CD4-positive, alpha-beta T cell treated with Interleukin-6 at 100 ng/mL for 8 hours (primary cell): ENCODE measurements around the gene TNXB.
"Not testable (repeated sequence)": the region's sequence is repeated elsewhere in the genome, so short reads cannot be mapped to it uniquely, and the experiment has no call there.

Experiments
- DNase-seq: peaks from one replicate; pipeline ENCODE4 v3.0.0-alpha.2; 2020; ENCODE audit warnings: mixed read lengths, low spot score

The TNXB gene

GRCh38 chr6:32112431-32112980 is 3.4 kb upstream of the TNXB start:
- DNase-seq = no peak

- no peak for DNase-seq
Measured at GRCh38 chr6:32111424-32112066, 2.4 kb upstream of the TNXB start.

- DNase-seq = no peak
Measured at GRCh38 chr6:32110632-32111031, 1.5 kb upstream of the TNXB start.

GRCh38 chr6:32109765-32110160 is 625 bp upstream of the TNXB start:
- no peak for DNase-seq

DNA sequence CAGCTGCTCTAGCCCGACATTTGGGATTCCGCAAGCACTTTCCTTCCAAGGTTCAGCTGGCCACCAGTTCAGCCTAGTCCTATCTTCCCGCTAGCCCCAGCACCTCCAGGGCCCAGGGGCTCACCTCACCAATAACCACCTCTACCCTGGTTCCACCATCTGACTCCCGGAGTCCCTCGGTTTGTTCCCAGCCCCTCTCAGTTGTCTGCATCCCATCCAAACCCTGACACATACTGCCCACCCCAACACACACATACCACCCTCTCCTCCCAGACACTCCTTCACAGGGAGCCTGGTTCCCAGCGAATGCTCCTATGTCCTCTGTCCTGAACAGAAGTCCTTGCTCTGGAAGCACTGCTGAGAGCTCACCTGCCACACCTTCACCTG is 418 bp downstream of the TNXB start:
- DNase-seq = no peak

- no peak for DNase-seq
Measured at GRCh38 chr6:32108094-32108627, 977 bp downstream of the TNXB start.

DNA sequence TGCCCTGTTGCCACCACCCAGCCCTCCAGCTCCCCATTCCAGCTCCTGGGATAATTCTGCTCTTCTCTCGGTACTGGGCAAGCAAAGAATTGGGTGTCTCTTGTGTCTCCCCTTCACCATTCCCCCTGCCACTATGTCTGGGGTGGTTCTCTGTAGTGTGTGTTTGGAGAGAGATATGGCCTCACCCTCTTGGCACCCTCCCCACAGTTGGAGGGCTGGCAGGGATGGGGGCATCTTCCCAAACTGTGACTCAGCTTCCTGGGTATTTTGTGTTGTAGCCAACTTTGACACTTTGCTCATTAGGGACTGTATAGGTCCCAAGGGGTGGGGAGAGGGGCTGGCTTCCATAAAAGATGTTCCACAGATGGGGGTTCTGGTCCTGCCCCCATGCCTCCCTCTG is 1.7 kb downstream of the TNXB start:
- DNase-seq = no peak

- DNase-seq = no peak
Measured at GRCh38 chr6:32105433-32105832, 3.7 kb downstream of the TNXB start.

DNA sequence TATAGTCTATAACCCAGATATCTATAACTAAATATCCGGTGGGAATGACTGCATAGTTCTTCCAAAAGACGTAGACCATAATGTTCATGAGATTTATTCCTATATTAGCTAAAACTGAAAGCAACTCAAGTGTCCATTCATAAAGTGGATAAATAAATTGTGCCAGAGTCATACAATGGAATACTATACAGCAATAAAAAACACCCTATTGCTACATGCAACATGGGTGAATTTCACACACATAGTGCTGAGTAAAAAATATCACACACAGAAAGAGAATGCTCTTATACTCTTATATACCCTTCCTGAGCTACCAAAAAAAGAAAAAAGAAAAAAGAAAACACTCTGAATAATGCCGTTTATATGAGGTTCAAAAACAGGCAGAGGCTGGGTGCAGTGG is 6.9 kb downstream of the TNXB start:
- DNase-seq = no peak

GRCh38 chr6:32100251-32100650 is 8.9 kb downstream of the TNXB start:
- DNase-seq = not testable (repeated sequence)

GRCh38 chr6:32097364-32097763 is 11.8 kb downstream of the TNXB start:
- no peak for DNase-seq

DNA sequence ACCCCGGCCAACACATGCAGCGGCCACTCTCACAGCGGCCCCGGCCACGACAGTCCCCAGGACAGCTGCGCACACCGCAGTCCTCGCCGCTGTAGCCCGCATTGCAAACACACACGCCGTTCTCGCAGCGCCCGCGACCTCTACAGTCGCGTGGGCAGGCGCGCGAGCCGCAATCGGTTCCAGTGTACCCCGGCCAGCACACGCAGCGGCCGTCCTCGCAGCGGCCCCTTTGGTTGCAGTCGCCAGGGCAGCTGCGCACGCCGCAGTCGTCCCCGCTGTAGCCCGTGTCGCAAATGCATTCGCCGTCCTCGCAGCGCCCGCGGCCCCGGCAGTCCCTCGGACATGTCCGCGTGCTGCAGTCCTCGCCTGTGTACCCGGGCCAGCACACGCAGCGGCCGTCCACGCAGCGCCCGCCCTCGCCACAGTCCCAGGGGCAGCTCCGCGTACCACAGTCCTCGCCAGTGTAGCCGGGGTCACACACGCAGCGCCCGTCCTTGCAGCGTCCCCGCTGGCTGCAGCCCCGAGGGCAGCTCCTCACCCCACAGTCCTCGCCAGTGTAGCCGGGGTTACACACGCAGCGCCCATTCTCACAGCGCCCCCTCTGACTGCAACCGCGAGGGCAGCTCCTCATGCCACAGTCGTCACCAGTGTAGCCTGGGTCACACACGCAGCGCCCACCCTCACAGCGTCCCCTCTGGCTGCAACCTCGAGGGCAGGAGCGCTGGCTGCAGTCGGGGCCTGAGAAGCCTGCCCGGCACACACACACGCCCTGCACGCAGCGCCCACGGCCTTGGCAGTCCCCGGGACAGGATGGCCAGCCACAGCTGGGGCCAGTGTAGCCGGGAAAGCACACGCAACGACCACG is 12.5 kb downstream of the TNXB start:
- DNase-seq = no peak

GRCh38 chr6:32096087-32096393 is 13.1 kb downstream of the TNXB start:
- DNase-seq = no peak

- no peak for DNase-seq
Measured at GRCh38 chr6:32095338-32096086, 13.6 kb downstream of the TNXB start.

DNA sequence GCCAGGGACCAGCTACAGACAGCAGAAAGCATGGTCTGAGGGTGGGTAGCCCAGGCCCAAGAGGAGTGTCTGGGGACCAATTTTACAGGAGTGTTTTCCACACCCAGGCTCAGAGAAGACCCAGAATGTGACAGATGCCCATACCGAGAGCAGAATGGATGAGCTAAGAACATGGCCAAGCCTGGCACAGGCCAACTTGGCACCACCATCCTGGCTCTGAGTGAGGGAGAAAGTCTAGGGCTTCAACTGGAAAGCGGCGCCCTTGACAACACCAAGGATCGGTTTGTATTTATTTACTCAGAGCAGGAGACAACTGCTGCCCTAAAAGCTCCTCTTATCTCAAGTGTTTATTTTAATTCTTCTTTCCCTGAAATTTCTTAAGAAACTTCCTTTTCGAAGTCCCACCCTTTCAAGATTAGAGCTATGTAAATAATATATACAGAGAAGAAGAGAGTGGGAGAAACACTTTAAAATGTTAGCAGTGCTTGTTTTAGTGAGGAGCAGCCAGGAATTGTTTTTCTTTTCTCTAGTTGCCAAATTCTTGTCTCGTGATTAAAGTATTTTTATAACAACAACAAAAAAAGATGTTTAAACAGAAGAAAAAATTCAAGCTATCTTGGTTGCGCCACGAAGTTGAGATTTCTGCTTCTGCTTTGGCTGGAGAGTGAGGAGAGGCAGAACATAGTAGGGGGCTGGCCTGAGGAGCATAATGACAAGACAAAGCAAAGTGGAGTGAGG is 16.2 kb downstream of the TNXB start:
- no peak for DNase-seq

DNA sequence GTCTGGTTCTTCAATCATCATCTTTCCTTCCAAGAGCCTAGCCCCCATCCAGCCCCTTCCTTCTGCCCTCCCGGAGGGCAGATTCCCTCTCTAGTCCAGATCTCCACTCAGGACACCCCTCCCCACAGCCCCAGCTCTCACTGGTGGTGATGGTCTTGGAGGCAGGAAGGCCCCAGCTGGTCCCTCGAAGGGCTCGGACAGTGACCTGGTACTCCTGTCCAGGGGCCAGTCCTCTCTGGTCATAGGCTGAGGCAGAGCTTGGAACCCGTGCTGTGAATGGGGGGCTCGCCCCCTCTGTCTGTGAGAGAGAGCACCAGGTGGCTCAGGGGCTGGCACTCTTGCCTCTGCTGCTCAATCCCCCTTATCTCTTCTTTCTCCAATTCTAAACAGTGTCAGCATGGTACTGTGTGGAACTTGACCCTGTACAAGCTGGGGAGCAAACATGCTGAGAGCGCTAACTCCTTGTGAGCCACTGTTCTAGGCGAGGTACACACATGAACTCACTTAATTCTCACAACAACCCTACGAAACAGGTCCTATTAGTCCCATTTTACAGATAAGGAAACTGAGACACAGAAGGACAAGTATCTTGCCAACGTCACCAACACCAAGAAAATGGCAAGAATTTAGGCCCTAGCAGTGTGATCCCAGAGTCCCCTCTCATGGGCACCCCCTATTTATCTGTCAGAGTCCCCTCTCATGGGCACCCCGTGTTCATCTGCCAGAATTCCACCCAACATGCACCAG is 19.9 kb downstream of the TNXB start:
- no peak for DNase-seq

DNA sequence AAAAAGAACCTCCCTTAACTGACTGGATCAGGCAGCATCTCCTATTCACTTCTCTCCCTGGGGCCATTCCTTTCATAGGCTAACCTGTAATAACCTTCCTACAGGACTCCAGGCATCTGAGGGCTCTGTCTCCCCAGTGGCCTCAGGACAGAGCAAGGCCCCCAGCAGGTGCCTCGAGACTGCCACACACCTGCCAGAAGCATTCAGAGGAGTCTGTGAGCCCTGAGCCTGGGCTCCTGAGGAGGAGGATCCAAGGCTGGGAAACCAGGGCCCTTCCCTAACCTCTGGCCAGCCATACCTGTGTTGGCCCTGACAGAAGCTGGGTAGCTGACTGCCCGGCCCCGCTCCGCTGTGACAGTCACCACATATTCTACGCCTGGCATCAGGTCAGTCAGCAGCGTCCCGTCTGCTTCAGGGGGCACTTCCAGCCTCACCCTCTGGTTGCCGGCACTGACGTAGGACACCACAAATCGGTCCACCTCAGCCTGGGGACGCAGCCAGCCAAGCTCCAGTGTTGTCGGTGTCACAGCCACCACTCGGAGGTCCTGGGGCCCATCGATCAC is 20.6 kb downstream of the TNXB start:
- no peak for DNase-seq

- peak; percentile 65 for DNase-seq
Measured at GRCh38 chr6:32087574-32088486, 21.3 kb downstream of the TNXB start.

GRCh38 chr6:32086661-32087573 is 22.2 kb downstream of the TNXB start:
- DNase-seq = no peak
